Lower lobe of right lung (tissue), 2 donors: Measurements from ENCODE around the gene RPS6KA1. TPM values are rescaled to one million over a fixed set of nuclear protein-coding genes. Genes with fewer than 3 reads are reported as not detected.
"Not testable (repeated sequence)": the region's sequence is repeated elsewhere in the genome, so short reads cannot be mapped to it uniquely, and the experiment has no call there.

ENCODE experiments used
- ATAC-seq, 2 donors: fragments of 200-7000 bp; cut with Tn5 transposase; one replicate each; pipeline ENCODE4 v1.9.1; 2020 to 2022; ENCODE audit warnings: mild to moderate bottlenecking in 2 of 2, moderate library complexity in 2 of 2
- DNase-seq: peaks from one replicate; pipeline ENCODE4 v3.0.0-alpha.2; 2020
- H3K27ac ChIP-seq: fragments of 200-600 bp; one replicate; pipeline ENCODE4 v1.8.0; 2022
- H3K27me3 ChIP-seq: fragments of 200-600 bp; one replicate; pipeline ENCODE4 v1.8.0; 2022; ENCODE audit warnings: low read depth
- H3K36me3 ChIP-seq: fragments of 200-600 bp; one replicate; pipeline ENCODE4 v1.8.0; 2022; ENCODE audit warnings: mild to moderate bottlenecking
- H3K4me1 ChIP-seq: fragments of 200-600 bp; one replicate; pipeline ENCODE4 v1.8.0; 2022
- H3K4me3 ChIP-seq: fragments of 200-600 bp; one replicate; pipeline ENCODE4 v1.8.0; 2022; ENCODE audit warnings: mild to moderate bottlenecking
- H3K9me3 ChIP-seq: fragments of 200-600 bp; one replicate; pipeline ENCODE4 v1.8.0; 2022
- CTCF ChIP-seq: fragments of 200-600 bp; IDR thresholded peaks from one replicate; pipeline ENCODE4 v1.8.0; 2022; ENCODE audit warnings: antibody characterized with exemption, mild to moderate bottlenecking
- intact Hi-C: fragments of 100-400 bp; cut with DNase I; formaldehyde crosslinking; loops from one replicate; pipeline ENCODE4 v1.11.0; 2022
- total RNA-seq: library from RNA; stranded (reverse); fragmentation: NEBNext Ultra II Directional; extraction: Animal tissue kit (Norgen Biotek cat#: 25700); gene quantifications from one replicate; pipeline ENCODE4 v1.2.1, GENCODE V29; 2021
- donor health status: DM: no; HTN: yes; CAD: no; lungs with severe emphysema.

Gene RPS6KA1
- total RNA-seq, 1 donor from 2014 or later: 140 TPM

- H3K27ac ChIP-seq: no peak overlapping the region
- no peaks in the 10 kb centered on the region for H3K27me3 ChIP-seq
- no peaks in the 10 kb centered on the region for H3K9me3 ChIP-seq
- ATAC-seq: no peak
- H3K4me3 ChIP-seq: no peak overlapping the region
- H3K4me1 ChIP-seq: peaks cover 5% of the 10 kb centered on the region
- no peaks in the 10 kb centered on the region for H3K36me3 ChIP-seq
- no peak for TF ChIP-seq CTCF
- DNase-seq: no peak
- intact Hi-C loops: loop anchor here (5.0 kb wide), 1 partner anchor 185 kb away; no protein-coding TSS in a partner anchor
Observed at GRCh38 chr1:26607186-26607585, 77.6 kb downstream of the RPS6KA1 start.

GRCh38 chr1:26608895-26609294, 79.3 kb downstream of the RPS6KA1 start:
- no peak for TF ChIP-seq CTCF
- no peaks in the 10 kb centered on the region for H3K27me3 ChIP-seq
- H3K4me1 ChIP-seq: no peaks in the 10 kb centered on the region
- H3K4me3 ChIP-seq: no peak overlapping the region
- H3K9me3 ChIP-seq: no peaks in the 10 kb centered on the region
- no peak overlapping the region for H3K27ac ChIP-seq
- no peak for ATAC-seq
- intact Hi-C loops: loop anchor here (5.0 kb wide), 1 partner anchor 183 kb away; no protein-coding TSS in a partner anchor
- H3K36me3 ChIP-seq: no peaks in the 10 kb centered on the region
- no peak for DNase-seq

- Histone ChIP-seq H3K27ac (no peak overlapping the region), H3K9me3 (no peaks in the 10 kb centered on the region)
- DNase-seq: no peak
Observed at GRCh38 chr1:26610781-26611180, 81.2 kb downstream of the RPS6KA1 start.

GRCh38 chr1:26612627-26613026, 83.1 kb downstream of the RPS6KA1 start:
- intact Hi-C loops: not testable (repeated sequence)

More at GRCh38 chr1:26610781-26611180, 81.2 kb downstream of the RPS6KA1 start:
- no peak overlapping the region for H3K4me3 ChIP-seq
- TF ChIP-seq CTCF: no peak
- no peaks in the 10 kb centered on the region for H3K36me3 ChIP-seq
- ATAC-seq: no peak
- intact Hi-C loops: no loop called here
- no peaks in the 10 kb centered on the region for H3K4me1 ChIP-seq
- no peaks in the 10 kb centered on the region for H3K27me3 ChIP-seq

GRCh38 chr1:26614655-26615411, 85.3 kb downstream of the RPS6KA1 start:
- Histone ChIP-seq H3K36me3 (no peaks in the 10 kb centered on the region), H3K4me3 (no peak overlapping the region), H3K27me3 (no peaks in the 10 kb centered on the region), H3K9me3 (no peaks in the 10 kb centered on the region), H3K4me1 (peaks cover 18% of the 10 kb centered on the region), H3K27ac (no peak overlapping the region)
- DNase-seq (no peak), ATAC-seq (no peak)
- intact Hi-C loops: no loop called here
- no peak for TF ChIP-seq CTCF

More at GRCh38 chr1:26612627-26613026, 83.1 kb downstream of the RPS6KA1 start:
- not testable (repeated sequence) for H3K36me3 ChIP-seq, ATAC-seq, H3K4me1 ChIP-seq, DNase-seq, H3K27ac ChIP-seq, H3K4me3 ChIP-seq, H3K9me3 ChIP-seq, H3K27me3 ChIP-seq

- Histone ChIP-seq H3K4me3 (no peak overlapping the region), H3K9me3 (no peaks in the 10 kb centered on the region), H3K4me1 (peaks cover 19% of the 10 kb centered on the region), H3K27me3 (no peaks in the 10 kb centered on the region), H3K36me3 (no peaks in the 10 kb centered on the region), H3K27ac (no peak overlapping the region)
- DNase-seq (no peak), ATAC-seq (no peak)
- TF ChIP-seq CTCF: no peak
- intact Hi-C loops: no loop called here
Observed at GRCh38 chr1:26616881-26617280, 87.3 kb downstream of the RPS6KA1 start.
